Neuronal stem cell (in vitro differentiated cells): Measurements from ENCODE around the gene ADGRV1.
"Not testable (repeated sequence)": the region's sequence is repeated elsewhere in the genome, so short reads cannot be mapped to it uniquely, and the experiment has no call there.

Experiments
- DNase-seq: peaks from one replicate; pipeline ENCODE4 v3.0.0-alpha.2; 2013; ENCODE audit warnings: low spot score
- H2AFZ ChIP-seq: one replicate; pipeline ENCODE4 v1.6.1; 2013; ENCODE audit warnings: mild to moderate bottlenecking, low read length, inconsistent platforms
- H2AK5ac ChIP-seq: 2 replicates; pipeline ENCODE4 v1.6.1; 2013; ENCODE audit warnings: low read depth, mild to moderate bottlenecking, inconsistent platforms, low read length, moderate library complexity, mixed read lengths
- H2BK120ac ChIP-seq: 2 replicates; pipeline ENCODE4 v1.6.1; 2013; ENCODE audit warnings: low read depth, mild to moderate bottlenecking, inconsistent platforms, low read length, moderate library complexity, mixed read lengths
- H2BK12ac ChIP-seq: one replicate; pipeline ENCODE4 v1.6.1; 2013; ENCODE audit warnings: low read length, inconsistent platforms
- H2BK15ac ChIP-seq: 2 replicates; pipeline ENCODE4 v1.6.1; 2013; ENCODE audit warnings: mild to moderate bottlenecking, low read length, inconsistent platforms, mixed read lengths
- H2BK5ac ChIP-seq: one replicate; pipeline ENCODE4 v1.6.1; 2013; ENCODE audit warnings: inconsistent platforms, mild to moderate bottlenecking, low read length, moderate library complexity
- H3K14ac ChIP-seq: one replicate; pipeline ENCODE4 v1.6.1; 2013; ENCODE audit warnings: low read length, inconsistent platforms
- H3K18ac ChIP-seq: 2 replicates; pipeline ENCODE4 v1.6.1; 2013; ENCODE audit warnings: low read length, inconsistent platforms
- H3K23ac ChIP-seq: 2 replicates; pipeline ENCODE4 v1.6.1; 2013; ENCODE audit warnings: low read depth, mild to moderate bottlenecking, mixed read lengths, low read length, inconsistent platforms; ENCODE audit not compliant: poor library complexity
- H3K27ac ChIP-seq: replicated peaks from 3 replicates; pipeline ENCODE4 v1.5.1; 2013; ENCODE audit warnings: low read length, inconsistent platforms
- H3K27me3 ChIP-seq, 3 experiments: 2 replicates each; pipeline ENCODE4 v1.6.1; 2013; ENCODE audit warnings: low read length in 3 of 3, mild to moderate bottlenecking in 2 of 3, inconsistent platforms in 1 of 3, low read depth in 1 of 3, mixed read lengths in 1 of 3, moderate library complexity in 1 of 3; ENCODE audit not compliant: control insufficient read depth in 3 of 3, insufficient read depth in 3 of 3
- H3K36me3 ChIP-seq, 2 donors: replicated peaks in 1 of 2; 2 replicates each; pipeline ENCODE4 v1.6.1; 2013; ENCODE audit warnings: low read length in 2 of 2; ENCODE audit not compliant: control insufficient read depth in 2 of 2, insufficient read depth in 2 of 2
- H3K4ac ChIP-seq: 2 replicates; pipeline ENCODE4 v1.6.1; 2013; ENCODE audit warnings: inconsistent platforms, mild to moderate bottlenecking, low read length, moderate library complexity
- H3K4me1 ChIP-seq, 2 donors: 1 replicate in 1 of 2; 2 replicates in 1 of 2; pipeline ENCODE4 v1.6.1; 2013; ENCODE audit warnings: low read length in 2 of 2, low read depth in 1 of 2; ENCODE audit not compliant: control insufficient read depth in 2 of 2, insufficient read depth in 1 of 2
- H3K4me2 ChIP-seq: one replicate; pipeline ENCODE4 v1.6.1; 2013; ENCODE audit warnings: mild to moderate bottlenecking, low read length, inconsistent platforms; ENCODE audit not compliant: insufficient read depth, poor library complexity, severe bottlenecking
- H3K4me3 ChIP-seq, 2 donors: 2 replicates each; pipeline ENCODE4 v1.5.1; 2013; ENCODE audit warnings: low read length in 2 of 2, mild to moderate bottlenecking in 2 of 2, inconsistent platforms in 1 of 2, moderate library complexity in 1 of 2
- H3K79me1 ChIP-seq: one replicate; pipeline ENCODE4 v1.6.1; 2013; ENCODE audit warnings: low read depth, mild to moderate bottlenecking, inconsistent platforms, low read length, moderate library complexity
- H3K9ac ChIP-seq: one replicate; pipeline ENCODE4 v1.6.1; 2013; ENCODE audit warnings: mild to moderate bottlenecking, low read depth, low read length, inconsistent platforms; ENCODE audit not compliant: poor library complexity
- H3K9me3 ChIP-seq, 2 donors: replicated peaks in 1 of 2; 2 replicates each; pipeline versions ENCODE3 to v1.6.1; 2013; ENCODE audit warnings: low read length in 2 of 2, mild to moderate bottlenecking in 2 of 2, inconsistent platforms in 1 of 2, low read depth in 1 of 2, mixed read lengths in 1 of 2, moderate library complexity in 1 of 2; ENCODE audit not compliant: control insufficient read depth in 2 of 2, insufficient read depth in 1 of 2
- H4K8ac ChIP-seq: one replicate; pipeline ENCODE4 v1.6.1; 2013; ENCODE audit warnings: low read depth, mild to moderate bottlenecking, inconsistent platforms, low read length, moderate library complexity
- H4K91ac ChIP-seq: one replicate; pipeline ENCODE4 v1.6.1; 2013; ENCODE audit warnings: low read length, low read depth, mild to moderate bottlenecking, inconsistent platforms; ENCODE audit not compliant: poor library complexity
- WGBS, 2 donors: extraction: QIAGEN DNeasy Blood & Tissue Kit; methylation state at CpG; one replicate each; pipeline ENCODE4 v1.1.7; 2013; ENCODE audit warnings: missing lambda C conversion rate in 2 of 2, mixed read lengths in 1 of 2; ENCODE audit not compliant: insufficient read length in 2 of 2, insufficient replicate concordance in 1 of 2; ENCODE audit errors: extremely low coverage in 2 of 2; 5-methylcytosine and 5-hydroxymethylcytosine counted together

The ADGRV1 gene

DNA sequence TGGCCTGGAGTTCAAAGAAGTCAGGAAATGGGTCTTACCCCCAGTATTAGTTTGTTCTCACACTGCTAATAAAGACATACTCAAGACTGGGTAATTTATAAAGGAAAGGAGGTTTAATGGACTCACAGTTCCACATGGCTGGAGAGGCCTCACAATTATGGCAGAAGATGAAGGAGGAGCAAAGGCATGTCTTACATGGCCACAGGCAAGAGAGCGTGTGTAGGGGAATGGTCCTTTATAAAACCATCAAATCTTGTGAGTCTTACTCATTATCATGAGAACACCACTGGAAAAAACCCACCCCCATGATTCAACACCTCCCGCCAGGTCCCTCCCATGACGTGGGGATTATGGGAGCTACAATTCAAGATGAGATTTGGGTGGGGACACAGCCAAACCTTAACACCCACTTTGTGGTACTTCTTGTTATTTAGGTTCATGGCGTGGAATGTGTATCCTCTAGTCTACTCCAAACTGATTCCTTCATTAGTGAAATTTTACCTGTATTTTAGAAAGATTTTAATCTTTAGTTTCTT lies 211.5 kb downstream of the ADGRV1 start:
- H2BK15ac ChIP-seq, H3K4ac ChIP-seq, H3K9ac ChIP-seq, DNase-seq, H2AK5ac ChIP-seq, H2BK5ac ChIP-seq, H3K79me1 ChIP-seq, H3K4me3 ChIP-seq, H3K27me3 ChIP-seq, H3K14ac ChIP-seq, H2AFZ ChIP-seq, H3K27ac ChIP-seq, H3K23ac ChIP-seq, H2BK12ac ChIP-seq, H2BK120ac ChIP-seq, H3K4me1 ChIP-seq, H3K4me2 ChIP-seq, H4K8ac ChIP-seq, H3K18ac ChIP-seq, H3K9me3 ChIP-seq, H4K91ac ChIP-seq: not testable (repeated sequence)
- H3K36me3 ChIP-seq, result peaks cover 0 to 83% of the 10 kb centered on the region in 2 donors
- no CpG with 5 or more reads among the region's 4 CpGs for WGBS, 2 donors

DNA sequence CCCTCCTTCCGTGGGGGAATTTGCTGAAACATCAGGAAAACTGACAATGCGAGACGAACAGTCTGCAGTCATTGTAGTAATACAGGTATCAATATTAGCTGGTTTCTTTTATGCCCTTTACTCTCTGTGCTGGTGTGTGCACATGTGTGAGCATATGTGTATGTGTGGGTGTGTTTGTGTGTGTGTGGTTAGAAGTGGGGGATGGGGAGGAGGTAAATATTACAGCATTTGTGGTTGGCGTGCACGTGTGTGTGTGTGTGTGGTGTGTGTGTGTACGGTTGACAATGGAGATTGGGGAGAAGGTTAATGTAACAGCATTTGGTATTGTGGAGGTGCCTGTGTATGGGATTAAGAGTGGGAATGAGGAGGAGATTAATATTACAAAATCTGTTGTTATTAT lies 219.4 kb downstream of the ADGRV1 start:
- 100% methylated on average over 1 of the region's 6 CpGs; no CpG with 5 or more reads in 1 of the 2 donors for WGBS, 2 donors
- no peak overlapping the region for H3K18ac ChIP-seq
- H2AK5ac ChIP-seq, result no peak overlapping the region
- H3K14ac ChIP-seq, result no peak overlapping the region
- H3K27ac ChIP-seq, result peak overlapping the region; percentile 6
- no peaks in the 10 kb centered on the region for H3K79me1 ChIP-seq
- H4K8ac ChIP-seq, result no peak overlapping the region
- no peak overlapping the region for H3K9ac ChIP-seq
- no peak overlapping the region for H3K4ac ChIP-seq
- no peak overlapping the region for H2BK12ac ChIP-seq
- H3K4me1 ChIP-seq, result peaks cover 0 to 6% of the 10 kb centered on the region in 2 donors
- no peak overlapping the region for H2AFZ ChIP-seq
- H3K4me3 ChIP-seq, result no peak overlapping the region
- no peak overlapping the region for H3K23ac ChIP-seq
- no peak overlapping the region for H2BK120ac ChIP-seq
- H2BK5ac ChIP-seq, result no peak overlapping the region
- no peaks in the 10 kb centered on the region for H3K9me3 ChIP-seq
- DNase-seq, result no peak
- no peak overlapping the region for H4K91ac ChIP-seq
- H3K27me3 ChIP-seq, result no peaks in the 10 kb centered on the region
- H3K4me2 ChIP-seq, result no peak overlapping the region
- H3K36me3 ChIP-seq, result peaks cover 0 to 89% of the 10 kb centered on the region in 2 donors
- no peak overlapping the region for H2BK15ac ChIP-seq

DNA sequence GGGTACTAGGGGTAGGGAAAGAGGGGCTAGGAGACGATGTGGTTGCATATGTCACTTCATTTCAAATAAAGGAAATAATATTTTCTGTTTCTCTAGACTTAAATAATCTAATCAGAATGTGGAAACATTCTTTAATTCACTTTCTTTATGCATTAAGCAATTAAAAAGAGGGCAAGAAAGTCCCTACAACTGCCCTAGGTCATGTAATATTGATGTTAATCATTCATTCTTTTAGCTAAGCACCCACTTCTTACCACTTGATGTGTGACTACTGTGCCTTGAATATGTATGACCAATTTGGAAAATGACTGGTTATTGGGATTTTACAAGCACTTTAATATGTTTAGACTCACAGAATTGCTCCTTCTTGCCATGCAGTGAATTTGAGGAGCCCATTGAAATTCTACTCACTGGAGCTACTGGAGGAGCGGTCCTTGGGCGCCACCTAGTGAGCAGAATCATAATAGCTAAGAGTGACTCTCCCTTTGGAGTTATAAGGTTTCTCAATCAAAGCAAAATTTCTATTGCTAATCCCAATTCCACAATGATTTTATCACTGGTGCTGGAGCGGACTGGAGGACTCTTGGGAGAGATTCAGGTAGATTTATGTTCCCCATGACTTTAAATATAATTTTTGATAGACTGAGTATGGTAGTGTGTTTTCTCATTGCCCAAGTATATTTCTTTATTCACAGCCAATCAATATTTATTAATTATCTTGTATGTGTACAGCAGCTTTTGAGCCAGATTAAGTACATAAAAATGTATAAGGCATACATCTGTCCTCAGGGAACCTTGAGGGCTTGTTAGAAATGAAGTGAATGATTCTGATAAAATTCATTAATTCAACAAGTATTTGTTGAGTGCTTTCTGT lies 225.1 kb downstream of the ADGRV1 start:
- WGBS, 2 donors, result no CpG with 5 or more reads among the region's 4 CpGs

DNA sequence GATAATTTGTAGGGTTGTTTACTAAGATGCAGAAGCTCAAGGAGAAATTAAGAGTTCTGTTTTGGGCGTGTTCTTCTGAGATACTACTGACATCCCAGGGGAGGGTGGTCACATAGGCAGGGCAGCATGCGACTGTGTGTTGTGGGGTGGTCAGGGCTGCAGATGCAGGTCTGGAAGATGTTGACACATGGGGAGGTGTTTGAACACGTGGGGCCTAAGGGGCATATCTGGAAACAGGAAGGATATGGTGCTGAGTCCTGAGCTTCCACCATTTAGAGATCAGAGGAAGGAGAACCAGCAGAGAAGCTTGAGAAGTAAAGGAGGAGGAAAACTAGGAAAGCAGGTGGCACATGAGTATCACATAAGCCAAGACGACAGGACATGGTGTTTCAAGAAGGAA lies 228.2 kb downstream of the ADGRV1 start:
- Histone ChIP-seq H2BK5ac (no peak overlapping the region), H3K9ac (no peak overlapping the region), H3K79me1 (no peaks in the 10 kb centered on the region), H3K14ac (no peak overlapping the region), H2BK12ac (no peak overlapping the region), H2AFZ (no peak overlapping the region), H3K4me1 (no peaks in the 10 kb centered on the region), H2BK120ac (no peak overlapping the region), H2AK5ac (no peak overlapping the region), H3K9me3 (peaks cover 0 to 2% of the 10 kb centered on the region in 2 donors), H3K4me3 (no peak overlapping the region), H3K18ac (peak overlapping the region; percentile 27), H3K36me3 (peaks cover 10 to 76% of the 10 kb centered on the region in 2 donors), H2BK15ac (no peak overlapping the region), H4K8ac (no peak overlapping the region), H3K27me3 (no peaks in the 10 kb centered on the region), H3K4ac (no peak overlapping the region), H4K91ac (no peak overlapping the region), H3K23ac (no peak overlapping the region), H3K4me2 (no peak overlapping the region), H3K27ac (no peak overlapping the region)
- no peak for DNase-seq
- no CpG with 5 or more reads among the region's 4 CpGs for WGBS, 2 donors

More for the DNA sequence above, 225.1 kb downstream of the ADGRV1 start:
- no peak overlapping the region for H2AK5ac ChIP-seq
- H3K79me1 ChIP-seq, result no peaks in the 10 kb centered on the region
- no peak overlapping the region for H3K4me3 ChIP-seq
- H3K4me1 ChIP-seq, result peaks cover 0 to 4% of the 10 kb centered on the region in 2 donors
- H3K18ac ChIP-seq, result no peak overlapping the region
- H3K9me3 ChIP-seq, result no peaks in the 10 kb centered on the region
- H2BK12ac ChIP-seq, result no peak overlapping the region
- no peak overlapping the region for H2BK15ac ChIP-seq
- peaks cover 2 to 77% of the 10 kb centered on the region in 2 donors for H3K36me3 ChIP-seq
- H2BK120ac ChIP-seq, result no peak overlapping the region
- H2BK5ac ChIP-seq, result no peak overlapping the region
- H3K9ac ChIP-seq, result no peak overlapping the region
- no peak overlapping the region for H3K27ac ChIP-seq
- no peaks in the 10 kb centered on the region for H3K27me3 ChIP-seq
- H3K23ac ChIP-seq, result no peak overlapping the region
- DNase-seq, result peak; percentile 73
- no peak overlapping the region for H3K14ac ChIP-seq
- no peak overlapping the region for H2AFZ ChIP-seq
- H3K4me2 ChIP-seq, result no peak overlapping the region
- H4K91ac ChIP-seq, result no peak overlapping the region
- no peak overlapping the region for H3K4ac ChIP-seq
- no peak overlapping the region for H4K8ac ChIP-seq
